Neural crest cell (in vitro differentiated cells): Measurements from ENCODE around the gene CHTOP. TPM values are rescaled to one million over a fixed set of nuclear protein-coding genes. Genes with fewer than 3 reads are reported as not detected.
"Not testable (repeated sequence)": the region's sequence is repeated elsewhere in the genome, so short reads cannot be mapped to it uniquely, and the experiment has no call there.

Experiments
- DNase-seq: peaks from one replicate; pipeline ENCODE4 v3.0.0; 2021; ENCODE audit warnings: low read depth, mixed read lengths, low spot score
- H3K27ac Mint-ChIP-seq: one replicate; pipeline ENCODE4 v1.8.0; 2021; ENCODE audit warnings: mild to moderate bottlenecking, mixed read lengths; ENCODE audit not compliant: unreplicated experiment
- H3K27me3 Mint-ChIP-seq: 2 replicates; pipeline ENCODE4 v1.8.0; 2021; ENCODE audit warnings: low read depth, mild to moderate bottlenecking, mixed read lengths
- H3K36me3 Mint-ChIP-seq: 2 replicates; pipeline ENCODE4 v1.8.0; 2021; ENCODE audit warnings: low read depth, mild to moderate bottlenecking, mixed read lengths
- H3K4me1 Mint-ChIP-seq: 2 replicates; pipeline ENCODE4 v1.8.0; 2021; ENCODE audit warnings: mixed read lengths
- H3K4me3 Mint-ChIP-seq: one replicate; pipeline ENCODE4 v1.8.0; 2021; ENCODE audit warnings: mild to moderate bottlenecking, mixed read lengths
- H3K9me3 Mint-ChIP-seq: 2 replicates; pipeline ENCODE4 v1.8.0; 2021; ENCODE audit warnings: mixed read lengths
- CTCF ChIP-seq: fragments of 200-600 bp; sonication (generic); conservative IDR thresholded peaks from 2 replicates; pipeline ENCODE4 v1.5.0; 2021; ENCODE audit warnings: antibody characterized with exemption, mild to moderate bottlenecking
- total RNA-seq: library from RNA; stranded (reverse); gene quantifications from 2 replicates; pipeline ENCODE4 v1.2.1, GENCODE V29; 2021

CHTOP gene
- total RNA-seq, 1 donor from 2014 or later = 136 TPM

- Mint-ChIP-seq H3K36me3 (peaks cover 14% of the 10 kb centered on the region), H3K27me3 (no peaks in the 10 kb centered on the region), H3K4me3 (peak overlapping the region; percentile 71), H3K27ac (no peak overlapping the region), H3K9me3 (no peaks in the 10 kb centered on the region), H3K4me1 (peaks cover 17% of the 10 kb centered on the region)
- no peak for DNase-seq
- TF ChIP-seq CTCF = no peak
These were observed 27.3 kb downstream of the CHTOP start for GRCh38 chr1:153661111-153661708.

- Mint-ChIP-seq H3K27me3 (no peaks in the 10 kb centered on the region), H3K4me3 (peak overlapping the region; percentile 8), H3K27ac (no peak overlapping the region), H3K36me3 (peaks cover 14% of the 10 kb centered on the region), H3K4me1 (peaks cover 17% of the 10 kb centered on the region), H3K9me3 (no peaks in the 10 kb centered on the region)
- DNase-seq = no peak
- no peak for TF ChIP-seq CTCF
These were observed 28.4 kb downstream of the CHTOP start for GRCh38 chr1:153662269-153662668.

- DNase-seq = no peak
- Mint-ChIP-seq H3K36me3 (peaks cover 20% of the 10 kb centered on the region), H3K9me3 (no peaks in the 10 kb centered on the region), H3K27ac (no peak overlapping the region), H3K4me1 (peaks cover 24% of the 10 kb centered on the region), H3K4me3 (no peak overlapping the region), H3K27me3 (no peaks in the 10 kb centered on the region)
- TF ChIP-seq CTCF = no peak
These were observed 29.3 kb downstream of the CHTOP start for GRCh38 chr1:153663211-153663610.

GRCh38 chr1:153667439-153667838 lies 33.6 kb downstream of the CHTOP start:
- Mint-ChIP-seq H3K36me3 (peaks cover 27% of the 10 kb centered on the region), H3K27me3 (no peaks in the 10 kb centered on the region), H3K4me1 (peaks cover 24% of the 10 kb centered on the region), H3K27ac (no peak overlapping the region), H3K4me3 (peak overlapping the region; percentile 87), H3K9me3 (no peaks in the 10 kb centered on the region)
- DNase-seq = no peak
- no peak for TF ChIP-seq CTCF

GRCh38 chr1:153668672-153669071 lies 34.8 kb downstream of the CHTOP start:
- peaks cover 26% of the 10 kb centered on the region for H3K36me3 Mint-ChIP-seq
- peaks cover 24% of the 10 kb centered on the region for H3K4me1 Mint-ChIP-seq
- H3K27ac Mint-ChIP-seq, H3K27me3 Mint-ChIP-seq, DNase-seq, H3K9me3 Mint-ChIP-seq: not testable (repeated sequence)
- H3K4me3 Mint-ChIP-seq = peak overlapping the region; percentile 87

- H3K27ac Mint-ChIP-seq = no peak overlapping the region
- no peaks in the 10 kb centered on the region for H3K9me3 Mint-ChIP-seq
- TF ChIP-seq CTCF = no peak
- peaks cover 24% of the 10 kb centered on the region for H3K4me1 Mint-ChIP-seq
- H3K36me3 Mint-ChIP-seq = peaks cover 23% of the 10 kb centered on the region
- DNase-seq = no peak
- H3K27me3 Mint-ChIP-seq = peaks cover 2% of the 10 kb centered on the region
- no peak overlapping the region for H3K4me3 Mint-ChIP-seq
These were observed 35.7 kb downstream of the CHTOP start for GRCh38 chr1:153669606-153670005.
